Rectal smooth muscle tissue (tissue), 1 donor: ENCODE results near the gene HTRA2.
"Not testable (repeated sequence)": the region's sequence is repeated elsewhere in the genome, so short reads cannot be mapped to it uniquely, and the experiment has no call there.

ENCODE experiments used
- H3K27ac ChIP-seq: one replicate; pipeline ENCODE4 v1.7.0; 2013; ENCODE audit warnings: low read depth, low read length, inconsistent platforms
- H3K27me3 ChIP-seq: one replicate; pipeline ENCODE4 v1.7.0; 2013; ENCODE audit warnings: low read length; ENCODE audit not compliant: control insufficient read depth, insufficient read depth
- H3K36me3 ChIP-seq: one replicate; pipeline ENCODE4 v1.7.0; 2013; ENCODE audit warnings: low read length; ENCODE audit not compliant: control insufficient read depth, insufficient read depth
- H3K4me1 ChIP-seq: one replicate; pipeline ENCODE4 v1.7.0; 2013; ENCODE audit warnings: low read length; ENCODE audit not compliant: control insufficient read depth, insufficient read depth
- H3K4me3 ChIP-seq: one replicate; pipeline ENCODE4 v1.7.0; 2013; ENCODE audit warnings: low read length
- H3K9ac ChIP-seq: one replicate; pipeline ENCODE4 v1.7.0; 2013; ENCODE audit warnings: low read length

Gene HTRA2

GRCh38 chr2:74529357-74530238, at the start of gene HTRA2, which contains the start of gene AUP1:
HTRA2 (plus strand) TSS chr2:74529933; CDS start chr2:74530007, 74 bp downstream.
AUP1 (minus strand) TSS chr2:74529706; CDS start chr2:74529629, 77 bp downstream.
- peaks cover 16% of the 10 kb centered on the region for H3K4me1 ChIP-seq
- peak within 1 kb of the TSS; percentile 98 for H3K4me3 ChIP-seq
- peaks cover 25% of the 10 kb centered on the region for H3K36me3 ChIP-seq
- no peaks in the 10 kb centered on the region for H3K27me3 ChIP-seq
- peak within 1 kb of the TSS; percentile 90 for H3K27ac ChIP-seq
- peak within 1 kb of the TSS; percentile 96 for H3K9ac ChIP-seq

- H3K4me3 ChIP-seq, result peak overlapping the region; percentile 91
- H3K27me3 ChIP-seq, result no peaks in the 10 kb centered on the region
- peak overlapping the region; percentile 78 for H3K9ac ChIP-seq
- H3K36me3 ChIP-seq, result peaks cover 5% of the 10 kb centered on the region
- peaks cover 18% of the 10 kb centered on the region for H3K4me1 ChIP-seq
- no peak overlapping the region for H3K27ac ChIP-seq
These were observed 48.3 kb upstream of the HTRA2 start for GRCh38 chr2:74481431-74481830.

- H3K27me3 ChIP-seq, result no peaks in the 10 kb centered on the region
- peak overlapping the region; percentile 84 for H3K27ac ChIP-seq
- H3K9ac ChIP-seq, result peak overlapping the region; percentile 78
- peaks cover 5% of the 10 kb centered on the region for H3K36me3 ChIP-seq
- H3K4me1 ChIP-seq, result peaks cover 18% of the 10 kb centered on the region
- peak overlapping the region; percentile 91 for H3K4me3 ChIP-seq
These were observed 47.6 kb upstream of the HTRA2 start for GRCh38 chr2:74481961-74482800.

- H3K27ac ChIP-seq, result peak within 1 kb of the TSS; percentile 84
- H3K4me1 ChIP-seq, result peaks cover 18% of the 10 kb centered on the region
- peak within 1 kb of the TSS; percentile 91 for H3K4me3 ChIP-seq
- no peaks in the 10 kb centered on the region for H3K36me3 ChIP-seq
- no peaks in the 10 kb centered on the region for H3K27me3 ChIP-seq
- H3K9ac ChIP-seq, result peak within 1 kb of the TSS; percentile 78
These were observed 46.7 kb upstream of the HTRA2 start, which contains the start of the genes CCDC142 and TTC31 for GRCh38 chr2:74482801-74483674. CCDC142 (minus strand) TSS chr2:74482998; CDS start chr2:74482837, 161 bp downstream. TTC31 (plus strand) TSS chr2:74483081; CDS start chr2:74483096, 15 bp downstream.

- not testable (repeated sequence) for H3K27ac ChIP-seq, H3K27me3 ChIP-seq, H3K9ac ChIP-seq, H3K36me3 ChIP-seq
- peak overlapping the region; percentile 91 for H3K4me3 ChIP-seq
- H3K4me1 ChIP-seq, result peaks cover 18% of the 10 kb centered on the region
These were observed 46.0 kb upstream of the HTRA2 start for GRCh38 chr2:74483675-74484164.

GRCh38 chr2:74486141-74486540, 43.6 kb upstream of the HTRA2 start:
- Histone ChIP-seq H3K9ac (no peak overlapping the region), H3K4me3 (no peak overlapping the region), H3K36me3 (peaks cover 11% of the 10 kb centered on the region), H3K27me3 (no peaks in the 10 kb centered on the region), H3K4me1 (peaks cover 13% of the 10 kb centered on the region), H3K27ac (no peak overlapping the region)

- no peaks in the 10 kb centered on the region for H3K4me1 ChIP-seq
- H3K9ac ChIP-seq, result no peak overlapping the region
- H3K27me3 ChIP-seq, result no peaks in the 10 kb centered on the region
- peaks cover 27% of the 10 kb centered on the region for H3K36me3 ChIP-seq
- no peak overlapping the region for H3K4me3 ChIP-seq
- H3K27ac ChIP-seq, result no peak overlapping the region
These were observed 40.9 kb upstream of the HTRA2 start for GRCh38 chr2:74488643-74489481.

- H3K27ac ChIP-seq, result no peak overlapping the region
- no peaks in the 10 kb centered on the region for H3K4me1 ChIP-seq
- peaks cover 32% of the 10 kb centered on the region for H3K36me3 ChIP-seq
- H3K9ac ChIP-seq, result no peak overlapping the region
- H3K4me3 ChIP-seq, result no peak overlapping the region
- no peaks in the 10 kb centered on the region for H3K27me3 ChIP-seq
These were observed 39.8 kb upstream of the HTRA2 start for GRCh38 chr2:74489906-74490305.

GRCh38 chr2:74491648-74492544, 37.8 kb upstream of the HTRA2 start:
- Histone ChIP-seq H3K4me1 (no peaks in the 10 kb centered on the region), H3K27ac (no peak overlapping the region), H3K27me3 (no peaks in the 10 kb centered on the region), H3K9ac (no peak overlapping the region), H3K4me3 (no peak overlapping the region), H3K36me3 (peaks cover 32% of the 10 kb centered on the region)

- Histone ChIP-seq H3K27ac (no peak overlapping the region), H3K4me3 (no peak overlapping the region), H3K27me3 (peaks cover 10% of the 10 kb centered on the region), H3K9ac (no peak overlapping the region), H3K36me3 (peaks cover 32% of the 10 kb centered on the region), H3K4me1 (peaks cover 5% of the 10 kb centered on the region)
These were observed 36.2 kb upstream of the HTRA2 start for GRCh38 chr2:74493546-74493945.
